ENCODE results near the gene SLC2A8. TPM values are rescaled to one million over a fixed set of nuclear protein-coding genes. Genes with fewer than 3 reads are reported as not detected.
A peak's percentile ranks its signal among the peaks of the same experiment; 100 is the strongest.

Gene SLC2A8
- total RNA-seq, 1 donor from 2014 or later, result 16.6 TPM

GRCh38 chr9:127370147-127370579 lies 26.8 kb upstream of the SLC2A8 start:
- ATAC-seq (ENCODE audit: poor library complexity), result peak; percentile 12
- intact Hi-C loops (cut with DNase I), result no loop called here
- no peak for DNase-seq

- ATAC-seq (ENCODE audit: poor library complexity) (peak; percentile 27), DNase-seq (no peak)
- intact Hi-C loops (cut with DNase I), result no loop called here
Measured at GRCh38 chr9:127370672-127371648, 26.0 kb upstream of the SLC2A8 start.

- intact Hi-C loops (cut with DNase I), result no loop called here
- no peak for DNase-seq
- no peak for ATAC-seq (ENCODE audit: poor library complexity)
Measured at GRCh38 chr9:127380479-127380878, 16.5 kb upstream of the SLC2A8 start.

GRCh38 chr9:127382541-127382940 lies 14.4 kb upstream of the SLC2A8 start:
- no peak for ATAC-seq (ENCODE audit: poor library complexity)
- intact Hi-C loops (cut with DNase I), result no loop called here
- DNase-seq, result no peak

- DNase-seq, result no peak
- intact Hi-C loops (cut with DNase I), result no loop called here
- ATAC-seq (ENCODE audit: poor library complexity), result no peak
Measured at GRCh38 chr9:127384016-127384730, 12.8 kb upstream of the SLC2A8 start.

- intact Hi-C loops (cut with DNase I), result no loop called here
- ATAC-seq (ENCODE audit: poor library complexity), result no peak
- no peak for DNase-seq
Measured at GRCh38 chr9:127384901-127385300, 12.1 kb upstream of the SLC2A8 start.

- DNase-seq (no peak), ATAC-seq (ENCODE audit: poor library complexity) (no peak)
- intact Hi-C loops (cut with DNase I), result no loop called here
Measured at GRCh38 chr9:127386249-127386648, 10.7 kb upstream of the SLC2A8 start.

GRCh38 chr9:127386981-127387380 lies 10.0 kb upstream of the SLC2A8 start:
- intact Hi-C loops (cut with DNase I), result no loop called here
- DNase-seq (no peak), ATAC-seq (ENCODE audit: poor library complexity) (no peak)

GRCh38 chr9:127388037-127388855 lies 8.7 kb upstream of the SLC2A8 start:
- ATAC-seq (ENCODE audit: poor library complexity), result peak; percentile 91
- peak; percentile 65 for DNase-seq
- intact Hi-C loops (cut with DNase I), result no loop called here

GRCh38 chr9:127388856-127389238 lies 8.1 kb upstream of the SLC2A8 start:
- no peak for DNase-seq
- intact Hi-C loops (cut with DNase I), result no loop called here
- ATAC-seq (ENCODE audit: poor library complexity), result no peak

GRCh38 chr9:127389381-127390247 lies 7.4 kb upstream of the SLC2A8 start:
- ATAC-seq (ENCODE audit: poor library complexity), result no peak
- intact Hi-C loops (cut with DNase I), result loop anchor here (10.0 kb wide), 1 partner anchor 165 kb away; no protein-coding TSS in a partner anchor
- DNase-seq, result no peak

GRCh38 chr9:127390248-127390545 lies 6.8 kb upstream of the SLC2A8 start:
- intact Hi-C loops (cut with DNase I), result loop anchor here (10.0 kb wide), 1 partner anchor 165 kb away; no protein-coding TSS in a partner anchor
- DNase-seq (no peak), ATAC-seq (ENCODE audit: poor library complexity) (no peak)

- ATAC-seq (ENCODE audit: poor library complexity), result no peak
Measured at GRCh38 chr9:127390563-127390962, 6.4 kb upstream of the SLC2A8 start.

GRCh38 chr9:127392166-127392565 lies 4.8 kb upstream of the SLC2A8 start:
- intact Hi-C loops (cut with DNase I), result loop anchor here (10.0 kb wide), 1 partner anchor 167 kb away; no protein-coding TSS in a partner anchor
- ATAC-seq (ENCODE audit: poor library complexity) (no peak), DNase-seq (no peak)

More at GRCh38 chr9:127390563-127390962, 6.4 kb upstream of the SLC2A8 start:
- no peak for DNase-seq
- intact Hi-C loops (cut with DNase I), result loop anchor here (10.0 kb wide), 1 partner anchor 166 kb away; no protein-coding TSS in a partner anchor

- intact Hi-C loops (cut with DNase I), result loop anchor here (10.0 kb wide), 1 partner anchor 168 kb away; no protein-coding TSS in a partner anchor
- no peak for ATAC-seq (ENCODE audit: poor library complexity)
- DNase-seq, result no peak
Measured at GRCh38 chr9:127392976-127393375, 4.0 kb upstream of the SLC2A8 start.

- ATAC-seq (ENCODE audit: poor library complexity) (no peak), DNase-seq (no peak)
- intact Hi-C loops (cut with DNase I), result loop anchor here (10.0 kb wide), 1 partner anchor 169 kb away; no protein-coding TSS in a partner anchor
Measured at GRCh38 chr9:127393645-127394044, 3.3 kb upstream of the SLC2A8 start.

GRCh38 chr9:127395497-127396252 lies 1.3 kb upstream of the SLC2A8 start:
- DNase-seq (no peak), ATAC-seq (ENCODE audit: poor library complexity) (no peak)
- intact Hi-C loops (cut with DNase I), result loop anchor here (10.0 kb wide), 1 partner anchor 171 kb away; no protein-coding TSS in a partner anchor

Data from Right ventricle myocardium superior (tissue), 1 donor.